Heart left ventricle (tissue), 16 donors: Measurements from ENCODE around the gene GABRR3. TPM values are rescaled to one million over a fixed set of nuclear protein-coding genes. Genes with fewer than 3 reads are reported as not detected.

ENCODE experiments used
- ATAC-seq, 4 donors: fragments of 200-7000 bp; cut with Tn5 transposase; one replicate each; pipeline ENCODE4 v1.9.1; 2020 to 2022; ENCODE audit warnings: moderate library complexity in 4 of 4, mild to moderate bottlenecking in 3 of 4, moderate number of reproducible peaks in 1 of 4
- DNase-seq, 5 donors: peaks; one replicate each; pipeline ENCODE4 v3.0.0-alpha.2; 2020
- H3K27ac ChIP-seq, 12 donors: fragments of 200-600 bp; sonication (generic) in 4 of 12; one replicate each; pipeline versions ENCODE4 v1.5.0 to v1.8.0; 2016 to 2022; ENCODE audit warnings: mild to moderate bottlenecking in 2 of 12
- H3K27me3 ChIP-seq, 9 donors: fragments of 200-600 bp; sonication (generic) in 2 of 9; one replicate each; pipeline versions ENCODE4 v1.5.1 to v1.8.0; 2016 to 2022; ENCODE audit warnings: mild to moderate bottlenecking in 3 of 9
- H3K36me3 ChIP-seq, 9 donors: fragments of 200-600 bp; sonication (generic) in 2 of 9; one replicate each; pipeline versions ENCODE4 v1.5.0 to v1.8.0; 2018 to 2022; ENCODE audit warnings: mild to moderate bottlenecking in 2 of 9
- H3K4me1 ChIP-seq, 12 donors: fragments of 200-600 bp; sonication (generic) in 4 of 12; one replicate each; pipeline versions ENCODE4 v1.5.0 to v1.8.0; 2016 to 2022; ENCODE audit warnings: mild to moderate bottlenecking in 3 of 12
- H3K4me3 ChIP-seq, 12 donors: fragments of 200-600 bp; sonication (generic) in 4 of 12; one replicate each; pipeline versions ENCODE4 v1.5.0 to v1.8.0; 2017 to 2022; ENCODE audit warnings: mild to moderate bottlenecking in 9 of 12, moderate library complexity in 4 of 12
- H3K9me3 ChIP-seq, 12 donors: fragments of 200-600 bp; sonication (generic) in 4 of 12; one replicate each; pipeline versions ENCODE4 v1.5.0 to v1.8.0; 2016 to 2022; ENCODE audit warnings: mild to moderate bottlenecking in 1 of 12
- CTCF ChIP-seq, 12 donors: fragments of 200-600 bp; sonication (generic) in 4 of 12; IDR thresholded peaks; one replicate each; pipeline versions ENCODE4 v1.5.0 to v1.8.0; 2018 to 2022; ENCODE audit warnings: antibody characterized with exemption in 12 of 12, mild to moderate bottlenecking in 5 of 12
- POLR2A ChIP-seq, 2 donors: fragments of 450-650 bp; IDR thresholded peaks; one replicate each; pipeline ENCODE4 v1.6.1; 2017; ENCODE audit warnings: antibody characterized with exemption in 2 of 2, mild to moderate bottlenecking in 2 of 2, moderate library complexity in 2 of 2
- WGBS, 4 donors: extraction: QIAGEN DNeasy Blood & Tissue Kit in 2 of 4; methylation state at CpG; one replicate each; pipeline versions ENCODE4 v1.1.5 to v1.1.7; 2013 to 2018; 5-methylcytosine and 5-hydroxymethylcytosine counted together
- intact Hi-C, 10 donors: fragments of 100-400 bp; cut with DNase I; formaldehyde crosslinking; loops; one replicate each; pipeline versions ENCODE4 v1.11.1 to v1.14.2; 2022
- polyA plus RNA-seq, 2 donors: library from polyadenylated mRNA; stranded (reverse); fragments of 200-250 nt; gene quantifications; one replicate each; pipeline ENCODE4 v1.2.3, GENCODE V29; 2013
- total RNA-seq, 9 donors: library from RNA; depleted of rRNA in 2 of 9; stranded (reverse); fragments of >200 nt in 2 of 9; fragmentation: NEBNext Ultra II Directional in 3 of 9; extraction: Animal tissue kit (Norgen Biotek cat#: 25700) in 3 of 9; gene quantifications; one replicate each; pipeline versions ENCODE4 v1.1.0 to v1.2.4, GENCODE V29; 2016 to 2023
- donor health status: ischemic (EF 13 %, LVEDD 7.1; RV severe dilation, severe dysfunction).
- donor health status: healthy with polysubstance abuse.
- donor health status: DM: no; HTN: yes; CAD: no.
- donor health status: DM: no; HTN: no; CAD: no.
- donor health status: ischemic (EF 25% LVEDD 6.9; RV normal size, moderate dysfunction).
- donor health status: ischemic (EF 25% LVEDD 5.7; RV mildly dilated, moderate dysfunction).
- donor health status: healthy.
- donor health status: DM: yes; HTN: yes; CAD: no.
- donor health status: ischemic (EF 35%, LVEDD 5.7; RV mildly dilated, moderate dysfunction).
- donor health status: nonischemic (EF 11% LVEDD 7.7; RV severe dilation, severe dysfunction).
- donor health status: DM: yes; HTN: yes; CAD: no.
- donor health status: PGD.
- donor health status: ischemic (EF 29% LVEDD 5.4; RV normal size, mild dysfunction).
- donor health status: nonischemic (EF 23%, LVEDD 6.1; RV moderate dilation, normal function).

Gene GABRR3
- total and polyA plus RNA-seq, 11 donors, result not detected

DNA sequence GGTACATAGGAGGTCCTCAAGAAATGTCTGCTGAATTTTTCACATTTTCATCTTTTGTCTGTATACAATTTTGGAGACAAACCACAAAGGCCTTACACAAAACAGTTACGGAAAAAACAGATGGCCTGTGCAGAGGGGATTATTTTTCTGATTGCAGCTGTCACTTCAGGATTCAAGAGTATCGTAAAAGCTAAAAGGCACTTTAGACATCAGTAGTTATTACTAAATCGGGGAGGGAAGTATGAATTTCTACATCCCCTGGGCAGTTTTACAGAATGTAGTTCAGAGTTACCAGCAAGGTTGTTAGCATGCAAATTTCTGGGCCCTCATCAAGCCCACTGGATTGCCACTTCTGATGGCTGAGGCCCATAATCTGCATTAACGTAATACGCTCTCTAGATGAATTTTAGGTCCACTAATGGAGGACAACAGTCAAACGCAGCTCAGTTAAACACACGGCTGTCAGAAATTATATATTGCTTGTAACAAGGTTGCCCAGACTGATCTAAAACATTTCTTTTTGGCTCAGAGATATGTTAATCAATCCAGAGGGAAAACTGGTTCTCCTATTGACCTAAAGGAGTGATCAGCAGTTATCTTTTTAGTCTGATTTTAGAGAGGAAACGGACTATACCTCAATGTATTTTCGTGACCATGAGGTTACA, 64.0 kb downstream of the GABRR3 start:
- TF ChIP-seq CTCF (IDR thresholded peaks at IDR 0.05) (no peak), POLR2A (IDR thresholded peaks at IDR 0.05) (no peak)
- Histone ChIP-seq H3K36me3 (peaks cover 0 to 11% (median 6%) of the 10 kb centered on the region in 9 donors), H3K4me3 (peak overlapping the region in 9 of 12 donors; percentile 72 to 94 (median 80)), H3K27me3 (no peaks in the 10 kb centered on the region), H3K27ac (peak overlapping the region in 11 of 12 donors; percentile 57 to 88 (median 80)), H3K9me3 (no peaks in the 10 kb centered on the region), H3K4me1 (peaks cover 0 to 25% (median 8%) of the 10 kb centered on the region in 12 donors)
- 71 to 81% (median 75%) methylated on average over 9 of the region's 9 CpGs for WGBS, 4 donors
- DNase-seq (no peak), ATAC-seq (no peak)
- intact Hi-C loops, result loop anchor here in 3 of 10 donors (5.0 kb wide), 3 partner anchors 51 to 179 kb away; partner anchors contain the start of gene CRYBG3 (in 3 of the 3)

DNA sequence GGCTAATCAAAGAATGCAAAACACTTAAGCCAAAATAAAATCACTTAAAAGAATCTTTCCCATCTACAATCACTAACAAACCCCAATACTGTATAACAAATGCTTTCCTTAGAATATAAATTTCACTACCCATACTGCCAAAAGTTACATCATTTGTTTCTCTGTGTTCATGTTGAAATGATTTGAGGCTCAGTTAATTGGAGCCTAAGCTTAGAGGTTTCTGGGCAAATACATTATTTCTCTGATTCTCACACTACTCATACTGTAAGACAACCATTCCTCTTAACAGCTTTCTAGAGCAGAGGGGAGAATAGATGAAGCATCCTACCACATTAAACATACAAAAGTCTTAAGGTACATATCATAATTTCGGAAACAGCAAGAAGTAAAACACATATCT, 65.0 kb downstream of the GABRR3 start:
- H3K27ac ChIP-seq, result no peak overlapping the region
- H3K36me3 ChIP-seq, result peaks cover 0 to 15% (median 6%) of the 10 kb centered on the region in 9 donors
- TF ChIP-seq CTCF (IDR thresholded peaks at IDR 0.05) (no peak), POLR2A (IDR thresholded peaks at IDR 0.05) (no peak)
- H3K4me3 ChIP-seq, result no peak overlapping the region
- DNase-seq (no peak), ATAC-seq (no peak)
- WGBS, 4 donors, result 88 to 97% (median 95%) methylated on average over 1 of the region's 1 CpG
- H3K4me1 ChIP-seq, result peaks cover 0 to 29% (median 8%) of the 10 kb centered on the region in 12 donors
- no peaks in the 10 kb centered on the region for H3K9me3 ChIP-seq
- intact Hi-C loops, result loop anchor here in 3 of 10 donors (5.0 kb wide), 3 partner anchors 52 to 178 kb away; partner anchors contain the start of gene CRYBG3 (in 3 of the 3)
- no peaks in the 10 kb centered on the region for H3K27me3 ChIP-seq

DNA sequence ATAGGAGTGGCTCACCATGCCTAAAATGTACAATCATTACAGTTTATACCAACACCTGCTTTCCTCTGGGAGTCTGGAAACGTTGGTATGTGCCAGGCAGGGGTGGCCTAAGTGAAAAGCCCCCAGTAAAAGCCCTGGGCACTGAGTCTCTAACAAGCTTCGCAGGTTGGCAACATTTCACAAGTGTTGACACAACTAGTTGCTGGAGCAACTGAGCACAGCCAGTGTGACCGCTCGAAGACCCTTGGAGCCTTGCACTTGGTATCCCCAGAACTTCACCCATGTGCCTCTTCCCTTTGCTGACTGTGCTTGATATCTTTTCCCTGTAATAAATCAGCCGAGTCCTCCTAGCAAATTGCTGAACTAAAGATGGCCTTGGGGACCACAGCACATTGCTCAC, 65.6 kb downstream of the GABRR3 start:
- peaks cover 0 to 15% (median 6%) of the 10 kb centered on the region in 9 donors for H3K36me3 ChIP-seq
- no peak overlapping the region for H3K4me3 ChIP-seq
- intact Hi-C loops, result no loop called here
- DNase-seq (no peak), ATAC-seq (no peak)
- peaks cover 0 to 29% (median 8%) of the 10 kb centered on the region in 12 donors for H3K4me1 ChIP-seq
- no peaks in the 10 kb centered on the region for H3K27me3 ChIP-seq
- no peaks in the 10 kb centered on the region for H3K9me3 ChIP-seq
- 64 to 85% (median 81%) methylated on average over 5 of the region's 5 CpGs for WGBS, 4 donors
- TF ChIP-seq CTCF (IDR thresholded peaks at IDR 0.05), result no peak
- TF ChIP-seq POLR2A (IDR thresholded peaks at IDR 0.05), result no peak
- no peak overlapping the region for H3K27ac ChIP-seq

DNA sequence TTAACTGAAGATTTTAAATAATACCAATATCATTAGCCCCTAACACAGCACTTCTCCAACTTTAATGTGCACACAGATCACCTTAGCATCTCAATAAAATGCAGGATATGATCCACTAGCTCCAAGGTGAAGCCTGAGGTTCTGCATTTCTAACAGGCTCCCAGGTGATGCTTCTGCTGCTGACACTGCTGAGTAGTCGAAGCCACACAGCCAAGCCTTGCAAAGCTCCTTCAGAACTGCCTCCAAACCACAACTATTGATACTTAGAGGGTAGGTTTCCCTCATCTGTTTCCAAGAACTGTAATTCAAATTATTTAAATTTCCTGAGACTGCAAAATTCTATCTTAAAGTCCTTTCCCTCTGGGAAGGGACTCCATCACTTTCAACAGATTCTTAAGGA, 66.7 kb downstream of the GABRR3 start:
- intact Hi-C loops, result no loop called here
- DNase-seq (no peak), ATAC-seq (no peak)
- Histone ChIP-seq H3K4me3 (no peak overlapping the region), H3K36me3 (peaks cover 0 to 20% (median 6%) of the 10 kb centered on the region in 9 donors), H3K27me3 (no peaks in the 10 kb centered on the region), H3K27ac (no peak overlapping the region), H3K9me3 (no peaks in the 10 kb centered on the region), H3K4me1 (peaks cover 0 to 29% (median 11%) of the 10 kb centered on the region in 12 donors)
- 90 to 99% (median 95%) methylated on average over 1 of the region's 1 CpG for WGBS, 4 donors
- no peak for TF ChIP-seq CTCF (IDR thresholded peaks at IDR 0.05)
- no peak for TF ChIP-seq POLR2A (IDR thresholded peaks at IDR 0.05)
